Inflammatory macrophage treated with lipopolysaccharide for 1 hour (primary cell): ENCODE results near the gene ASPSCR1.

ENCODE experiments used
- DNase-seq, 2 donors: peaks; one replicate each; pipeline ENCODE4 v3.0.0-alpha.2; 2020 to 2022

ASPSCR1 gene

GRCh38 chr17:81999976-82000802, 22.8 kb downstream of the ASPSCR1 start:
- no peak for DNase-seq

GRCh38 chr17:82000803-82001570, 23.6 kb downstream of the ASPSCR1 start:
- DNase-seq = no peak

- DNase-seq = no peak
These were observed 24.2 kb downstream of the ASPSCR1 start for GRCh38 chr17:82001571-82002056.

- DNase-seq = no peak
These were observed 26.3 kb downstream of the ASPSCR1 start for GRCh38 chr17:82003411-82004381.

- DNase-seq = no peak
These were observed 27.4 kb downstream of the ASPSCR1 start for GRCh38 chr17:82004517-82005455.

- DNase-seq = no peak
These were observed 28.4 kb downstream of the ASPSCR1 start for GRCh38 chr17:82005701-82006348.

- DNase-seq = no peak
These were observed 29.2 kb downstream of the ASPSCR1 start for GRCh38 chr17:82006468-82007227.

- no peak for DNase-seq
These were observed 29.7 kb downstream of the ASPSCR1 start for GRCh38 chr17:82007228-82007494.

- DNase-seq = no peak
These were observed 30.2 kb downstream of the ASPSCR1 start for GRCh38 chr17:82007495-82008257.

GRCh38 chr17:82008258-82008940, 31.0 kb downstream of the ASPSCR1 start:
- no peak for DNase-seq

GRCh38 chr17:82008941-82009405, 31.5 kb downstream of the ASPSCR1 start:
- no peak for DNase-seq

GRCh38 chr17:82009413-82009812, 32.0 kb downstream of the ASPSCR1 start:
- no peak for DNase-seq

GRCh38 chr17:82010575-82011525, 33.4 kb downstream of the ASPSCR1 start:
- DNase-seq = no peak

- DNase-seq = no peak
These were observed 34.3 kb downstream of the ASPSCR1 start for GRCh38 chr17:82011617-82012187.

- DNase-seq = no peak
These were observed 34.8 kb downstream of the ASPSCR1 start for GRCh38 chr17:82012261-82012639.

GRCh38 chr17:82012640-82013295, 35.3 kb downstream of the ASPSCR1 start:
- DNase-seq = no peak

- no peak for DNase-seq
These were observed 35.9 kb downstream of the ASPSCR1 start for GRCh38 chr17:82013341-82013740.
